ENCODE data around the gene MED20.

DNA sequence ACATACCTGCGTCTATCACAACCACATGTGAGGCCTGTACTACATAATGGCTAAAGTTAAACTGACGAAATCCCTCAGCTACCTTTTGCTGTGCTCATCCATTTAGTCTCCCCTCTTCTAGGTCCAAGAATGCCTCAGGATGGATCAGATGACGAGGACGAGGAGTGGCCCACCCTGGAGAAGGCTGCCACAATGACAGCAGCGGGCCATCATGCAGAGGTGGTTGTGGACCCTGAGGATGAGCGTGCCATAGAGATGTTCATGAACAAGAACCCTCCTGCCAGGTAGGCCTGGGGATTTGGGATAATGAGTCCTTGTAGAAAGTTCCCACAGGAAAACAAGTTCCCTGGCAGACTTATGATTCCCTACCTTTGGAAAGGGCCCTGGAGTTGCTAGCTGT lies 6.3 kb upstream of the MED20 start:
- TF ChIP-seq, protein P1, sequence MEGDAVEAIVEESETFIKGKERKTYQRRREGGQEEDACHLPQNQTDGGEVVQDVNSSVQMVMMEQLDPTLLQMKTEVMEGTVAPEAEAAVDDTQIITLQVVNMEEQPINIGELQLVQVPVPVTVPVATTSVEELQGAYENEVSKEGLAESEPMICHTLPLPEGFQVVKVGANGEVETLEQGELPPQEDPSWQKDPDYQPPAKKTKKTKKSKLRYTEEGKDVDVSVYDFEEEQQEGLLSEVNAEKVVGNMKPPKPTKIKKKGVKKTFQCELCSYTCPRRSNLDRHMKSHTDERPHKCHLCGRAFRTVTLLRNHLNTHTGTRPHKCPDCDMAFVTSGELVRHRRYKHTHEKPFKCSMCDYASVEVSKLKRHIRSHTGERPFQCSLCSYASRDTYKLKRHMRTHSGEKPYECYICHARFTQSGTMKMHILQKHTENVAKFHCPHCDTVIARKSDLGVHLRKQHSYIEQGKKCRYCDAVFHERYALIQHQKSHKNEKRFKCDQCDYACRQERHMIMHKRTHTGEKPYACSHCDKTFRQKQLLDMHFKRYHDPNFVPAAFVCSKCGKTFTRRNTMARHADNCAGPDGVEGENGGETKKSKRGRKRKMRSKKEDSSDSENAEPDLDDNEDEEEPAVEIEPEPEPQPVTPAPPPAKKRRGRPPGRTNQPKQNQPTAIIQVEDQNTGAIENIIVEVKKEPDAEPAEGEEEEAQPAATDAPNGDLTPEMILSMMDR (IDR thresholded peaks at IDR 0.05; ENCODE audit: insufficient read depth, low read depth, low read length), result no peak
- TF ChIP-seq EZH2 (IDR thresholded peaks at IDR 0.05; ENCODE audit: insufficient read depth, low read length), result no peak

Measured in astrocyte (in vitro differentiated cells and primary cell).